Upper lobe of left lung (tissue), 4 donors: ENCODE measurements around the gene ARL14.

Source experiments
- EP300 ChIP-seq, 4 donors: sonication (generic); formaldehyde crosslinking; IDR thresholded peaks; one replicate each; pipeline ENCODE4 v1.5.1; 2017; ENCODE audit warnings: antibody characterized with exemption in 4 of 4, control low read depth in 2 of 4
- POLR2A ChIP-seq, 4 donors: fragments of 450-650 bp; IDR thresholded peaks; one replicate each; pipeline ENCODE4 v1.5.1; 2016 to 2017; ENCODE audit warnings: antibody characterized with exemption in 4 of 4, mild to moderate bottlenecking in 2 of 4
- TF ChIP-seq, protein P1 (sequence below), 6 experiments: fragments of 450-650 bp in 4 of 6; fragments of 200-600 bp in 2 of 6; sonication (generic) in 2 of 6; IDR thresholded peaks; one replicate each; pipeline ENCODE4 v1.5.1; 2016 to 2019; ENCODE audit warnings: antibody characterized with exemption in 6 of 6

DNA sequence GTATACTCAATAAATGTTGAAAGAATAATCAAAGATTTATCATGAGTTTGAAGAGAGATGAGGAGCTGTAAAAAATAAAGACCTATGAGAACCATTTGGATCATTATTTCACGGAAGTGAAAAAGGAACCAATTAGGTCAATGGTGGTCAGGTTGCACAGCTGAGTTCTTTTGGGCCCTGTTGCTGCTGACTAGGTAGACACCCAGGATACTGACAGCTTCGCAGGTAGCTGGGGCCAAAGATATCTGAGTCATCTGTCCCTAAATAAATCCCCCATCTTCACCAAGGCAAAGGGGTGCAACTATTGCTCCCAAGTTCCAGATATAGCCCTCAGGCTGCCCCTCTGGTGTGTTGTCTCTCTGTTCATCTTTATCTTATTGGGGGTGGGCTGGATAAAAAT is 5.0 kb upstream of the ARL14 start:
- TF ChIP-seq, protein P1, sequence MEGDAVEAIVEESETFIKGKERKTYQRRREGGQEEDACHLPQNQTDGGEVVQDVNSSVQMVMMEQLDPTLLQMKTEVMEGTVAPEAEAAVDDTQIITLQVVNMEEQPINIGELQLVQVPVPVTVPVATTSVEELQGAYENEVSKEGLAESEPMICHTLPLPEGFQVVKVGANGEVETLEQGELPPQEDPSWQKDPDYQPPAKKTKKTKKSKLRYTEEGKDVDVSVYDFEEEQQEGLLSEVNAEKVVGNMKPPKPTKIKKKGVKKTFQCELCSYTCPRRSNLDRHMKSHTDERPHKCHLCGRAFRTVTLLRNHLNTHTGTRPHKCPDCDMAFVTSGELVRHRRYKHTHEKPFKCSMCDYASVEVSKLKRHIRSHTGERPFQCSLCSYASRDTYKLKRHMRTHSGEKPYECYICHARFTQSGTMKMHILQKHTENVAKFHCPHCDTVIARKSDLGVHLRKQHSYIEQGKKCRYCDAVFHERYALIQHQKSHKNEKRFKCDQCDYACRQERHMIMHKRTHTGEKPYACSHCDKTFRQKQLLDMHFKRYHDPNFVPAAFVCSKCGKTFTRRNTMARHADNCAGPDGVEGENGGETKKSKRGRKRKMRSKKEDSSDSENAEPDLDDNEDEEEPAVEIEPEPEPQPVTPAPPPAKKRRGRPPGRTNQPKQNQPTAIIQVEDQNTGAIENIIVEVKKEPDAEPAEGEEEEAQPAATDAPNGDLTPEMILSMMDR (IDR thresholded peaks at IDR 0.05): no peak
- TF ChIP-seq POLR2A (IDR thresholded peaks at IDR 0.05): no peak
- no peak for TF ChIP-seq EP300 (IDR thresholded peaks at IDR 0.05)
